GM21529 (cell line): Measurements from ENCODE around the gene NEURL1B.
A peak's percentile ranks its signal among the peaks of the same experiment; 100 is the strongest.
"Not testable (repeated sequence)": the region's sequence is repeated elsewhere in the genome, so short reads cannot be mapped to it uniquely, and the experiment has no call there.

Source experiments
- ATAC-seq: cut with Tn5 transposase; IDR thresholded peaks from one replicate; pipeline ENCODE4 v1.9.1; 2021; ENCODE audit not compliant: unreplicated experiment

NEURL1B gene

GRCh38 chr5:172676914-172677475 lies 35.9 kb downstream of the NEURL1B start:
- ATAC-seq = no peak

GRCh38 chr5:172678362-172678874 lies 37.4 kb downstream of the NEURL1B start:
- ATAC-seq = not testable (repeated sequence)

GRCh38 chr5:172678902-172679301 lies 37.8 kb downstream of the NEURL1B start:
- no peak for ATAC-seq

- no peak for ATAC-seq
These were observed 38.7 kb downstream of the NEURL1B start for GRCh38 chr5:172679628-172680212.

GRCh38 chr5:172680921-172681320 lies 39.9 kb downstream of the NEURL1B start:
- ATAC-seq = no peak

GRCh38 chr5:172681421-172681820 lies 40.4 kb downstream of the NEURL1B start:
- no peak for ATAC-seq

GRCh38 chr5:172683264-172683644 lies 42.2 kb downstream of the NEURL1B start:
- no peak for ATAC-seq

- no peak for ATAC-seq
These were observed 42.8 kb downstream of the NEURL1B start for GRCh38 chr5:172683645-172684471.

GRCh38 chr5:172685091-172685490 lies 44.0 kb downstream of the NEURL1B start:
- no peak for ATAC-seq

- ATAC-seq = no peak
These were observed 45.0 kb downstream of the NEURL1B start for GRCh38 chr5:172686111-172686510.

- no peak for ATAC-seq
These were observed 45.7 kb downstream of the NEURL1B start for GRCh38 chr5:172686539-172687390.

- ATAC-seq = no peak
These were observed 46.9 kb downstream of the NEURL1B start for GRCh38 chr5:172687940-172688339.

GRCh38 chr5:172688349-172689217 lies 47.5 kb downstream of the NEURL1B start:
- peak; percentile 37 for ATAC-seq

GRCh38 chr5:172689218-172689572 lies 48.1 kb downstream of the NEURL1B start:
- ATAC-seq = no peak

GRCh38 chr5:172689801-172690200 lies 48.7 kb downstream of the NEURL1B start:
- no peak for ATAC-seq

- ATAC-seq = peak; percentile 61
These were observed 49.4 kb downstream of the NEURL1B start for GRCh38 chr5:172690258-172691075.

GRCh38 chr5:172691886-172692285 lies 50.8 kb downstream of the NEURL1B start:
- no peak for ATAC-seq

GRCh38 chr5:172692451-172692850 lies 51.4 kb downstream of the NEURL1B start:
- ATAC-seq = no peak

- no peak for ATAC-seq
These were observed 51.9 kb downstream of the NEURL1B start for GRCh38 chr5:172692981-172693380.
